HG03066 (cell line): ENCODE results near the gene COLGALT1.
"Not testable (repeated sequence)": the region's sequence is repeated elsewhere in the genome, so short reads cannot be mapped to it uniquely, and the experiment has no call there.

Experiments
- ATAC-seq: cut with Tn5 transposase; IDR thresholded peaks from one replicate; pipeline ENCODE4 v1.9.1; 2021; ENCODE audit warnings: low read depth; ENCODE audit not compliant: unreplicated experiment

COLGALT1 gene

GRCh38 chr19:17590866-17591265, 35.4 kb downstream of the COLGALT1 start:
- ATAC-seq = no peak

DNA sequence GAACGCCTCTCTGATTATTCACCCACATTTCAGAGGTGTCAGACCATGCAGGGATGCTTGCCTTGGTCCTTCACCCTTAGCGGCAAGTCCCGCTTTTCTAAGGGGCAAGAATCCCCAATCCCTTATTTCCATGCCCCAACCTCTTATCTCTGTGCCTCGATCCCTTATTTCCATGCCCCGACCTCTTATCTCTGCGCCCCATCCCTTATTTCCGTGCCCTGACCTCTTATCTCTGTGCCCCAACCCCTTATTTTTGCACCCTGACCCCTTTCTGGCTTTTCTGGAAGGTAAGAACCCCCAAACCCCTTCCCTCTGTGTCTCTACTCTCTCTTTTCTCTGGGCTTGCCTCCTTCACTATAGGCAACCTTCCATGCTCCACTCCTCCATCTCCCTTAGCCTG, 38.8 kb downstream of the COLGALT1 start:
- ATAC-seq = not testable (repeated sequence)

DNA sequence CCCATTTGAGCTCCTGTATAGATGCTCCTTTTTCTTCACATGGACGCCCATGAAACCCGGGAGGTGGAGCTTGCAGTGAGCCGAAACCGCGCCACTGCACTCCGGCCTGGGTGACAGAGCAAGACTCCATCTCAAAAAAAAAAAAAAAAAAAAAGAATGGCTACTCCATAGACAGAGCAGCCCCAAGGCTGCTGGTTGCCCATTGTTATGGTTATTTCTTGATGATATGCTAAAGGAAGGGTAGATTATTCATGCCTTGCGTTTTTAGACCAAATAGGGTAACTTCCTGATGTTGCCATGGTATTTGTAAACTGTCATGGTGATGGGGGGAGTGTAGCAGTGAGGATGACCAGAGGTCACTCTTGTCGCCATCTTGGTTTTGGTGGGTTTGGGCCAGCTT, 42.6 kb downstream of the COLGALT1 start:
- not testable (repeated sequence) for ATAC-seq

DNA sequence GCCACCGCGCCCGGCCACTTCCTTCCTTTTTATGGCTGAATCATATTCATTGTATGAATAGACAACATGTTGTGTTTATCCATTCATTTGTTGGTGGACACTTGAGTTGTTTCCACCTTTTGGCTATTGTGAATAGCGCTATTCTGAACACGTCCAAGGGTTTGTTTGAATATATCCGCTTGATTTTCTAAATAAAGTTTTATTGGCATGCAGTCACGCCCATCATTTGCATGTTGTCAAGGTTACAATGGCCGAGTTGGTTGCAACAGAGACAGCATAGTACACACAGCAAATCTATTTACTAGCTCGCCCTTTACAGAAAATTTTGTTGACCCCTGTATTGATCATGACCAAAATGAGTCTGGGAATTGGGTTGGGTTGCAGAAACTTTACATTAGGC, 43.5 kb downstream of the COLGALT1 start:
- no peak for ATAC-seq

DNA sequence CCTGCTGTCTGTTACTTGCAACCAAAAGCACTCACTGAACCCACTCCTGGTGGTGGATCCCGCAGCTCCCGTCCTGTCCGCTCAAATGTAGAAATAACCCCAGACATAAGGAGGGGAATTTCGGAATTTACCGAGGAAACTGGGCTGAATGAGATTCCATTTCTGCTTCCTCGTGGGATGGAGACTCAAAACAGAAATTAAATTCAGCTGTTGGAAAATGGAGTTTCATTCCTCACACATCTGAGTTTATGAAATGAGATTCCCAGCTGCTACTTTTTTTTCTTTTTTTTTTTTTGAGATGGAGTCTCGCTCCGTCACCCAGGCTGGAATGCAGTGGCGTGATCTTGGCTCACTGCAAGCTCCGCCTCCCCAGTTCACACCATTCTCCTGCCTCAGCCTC, 44.3 kb downstream of the COLGALT1 start:
- ATAC-seq = no peak

DNA sequence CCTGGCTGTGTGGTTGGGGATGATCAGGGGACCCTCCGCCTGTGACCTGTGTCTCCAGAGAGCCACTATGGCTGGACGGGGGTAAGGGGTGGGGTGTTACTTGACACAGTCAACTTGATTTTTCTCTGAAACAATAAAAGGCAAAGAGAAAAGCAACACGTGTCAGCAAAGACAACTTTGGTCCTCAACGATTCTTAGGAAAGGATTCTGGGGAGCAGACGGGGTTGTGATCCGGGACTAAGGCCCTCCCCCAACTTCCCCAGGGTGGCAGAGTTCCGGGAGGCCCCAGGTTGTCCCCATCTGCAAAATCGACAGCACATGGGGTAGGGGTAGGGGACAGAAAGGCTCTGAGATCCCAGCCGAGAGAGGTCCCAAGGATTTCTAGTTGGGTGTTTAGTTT, 46.2 kb downstream of the COLGALT1 start:
- no peak for ATAC-seq

- no peak for ATAC-seq
These were observed 46.8 kb downstream of the COLGALT1 start for GRCh38 chr19:17602217-17602616.

DNA sequence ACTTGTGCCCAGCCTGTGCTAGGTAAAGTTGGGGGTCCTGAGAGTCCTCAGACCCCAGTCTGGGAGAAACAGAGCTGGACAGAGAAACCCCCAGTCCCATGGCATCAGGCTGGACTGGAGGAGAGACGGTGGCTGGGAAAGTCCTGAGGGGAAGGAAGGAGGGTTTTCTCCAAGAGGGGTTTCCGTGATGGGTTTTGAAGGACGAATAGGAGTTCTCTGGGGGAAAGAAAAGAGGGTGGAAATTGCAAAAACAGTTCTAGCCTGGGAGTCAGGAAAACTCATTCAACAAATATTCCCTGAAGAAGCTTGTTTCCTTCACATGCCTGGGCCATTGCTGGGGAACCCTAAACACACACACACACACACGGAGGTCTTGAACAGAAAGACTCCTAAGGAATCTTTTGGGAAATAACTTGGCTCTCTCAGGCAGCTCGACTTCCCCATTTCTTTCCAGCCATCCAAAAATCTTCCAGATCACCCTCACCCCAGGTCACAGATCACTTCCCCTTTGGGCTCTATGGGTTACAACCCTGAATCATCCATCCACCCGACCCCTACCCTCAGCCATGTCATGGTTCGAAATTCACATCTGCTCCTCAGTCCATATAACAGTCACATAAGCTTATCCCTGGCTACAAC, 47.5 kb downstream of the COLGALT1 start:
- ATAC-seq = no peak

DNA sequence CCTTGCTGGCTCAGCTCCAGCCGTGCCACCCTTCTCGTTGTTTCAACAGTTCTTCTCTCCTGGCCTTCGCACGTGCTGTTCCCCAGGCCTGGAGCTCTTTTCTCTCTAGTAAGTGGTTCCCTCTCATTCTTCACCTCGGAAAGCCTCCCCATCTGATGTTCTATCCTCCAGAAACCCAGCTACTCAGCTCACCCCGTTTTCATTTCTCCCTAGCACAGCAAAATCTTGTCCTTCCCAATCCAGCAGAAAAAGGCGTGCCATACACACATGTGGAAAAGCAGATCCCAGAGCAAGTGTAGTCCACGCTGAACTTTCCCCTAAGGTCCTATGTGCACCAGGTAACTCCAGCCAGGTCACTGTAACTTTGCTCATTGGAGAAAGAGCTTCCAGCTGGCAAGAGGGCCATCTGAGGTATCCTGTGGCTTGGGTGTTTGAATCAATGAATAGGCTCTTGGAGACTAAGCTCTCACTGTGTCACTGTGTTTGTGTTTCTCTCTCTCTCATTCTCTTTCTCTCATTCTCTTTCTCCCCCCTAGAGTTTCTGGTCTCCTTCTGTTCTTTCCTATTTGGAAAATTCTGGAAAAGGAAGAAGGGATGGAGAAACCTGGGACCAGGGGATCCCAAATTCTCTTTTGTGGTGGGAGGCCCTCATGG, 49.0 kb downstream of the COLGALT1 start:
- no peak for ATAC-seq

GRCh38 chr19:17605117-17605516, 49.7 kb downstream of the COLGALT1 start:
- ATAC-seq = no peak

GRCh38 chr19:17605761-17606589, 50.5 kb downstream of the COLGALT1 start:
- peak; percentile 48 for ATAC-seq

DNA sequence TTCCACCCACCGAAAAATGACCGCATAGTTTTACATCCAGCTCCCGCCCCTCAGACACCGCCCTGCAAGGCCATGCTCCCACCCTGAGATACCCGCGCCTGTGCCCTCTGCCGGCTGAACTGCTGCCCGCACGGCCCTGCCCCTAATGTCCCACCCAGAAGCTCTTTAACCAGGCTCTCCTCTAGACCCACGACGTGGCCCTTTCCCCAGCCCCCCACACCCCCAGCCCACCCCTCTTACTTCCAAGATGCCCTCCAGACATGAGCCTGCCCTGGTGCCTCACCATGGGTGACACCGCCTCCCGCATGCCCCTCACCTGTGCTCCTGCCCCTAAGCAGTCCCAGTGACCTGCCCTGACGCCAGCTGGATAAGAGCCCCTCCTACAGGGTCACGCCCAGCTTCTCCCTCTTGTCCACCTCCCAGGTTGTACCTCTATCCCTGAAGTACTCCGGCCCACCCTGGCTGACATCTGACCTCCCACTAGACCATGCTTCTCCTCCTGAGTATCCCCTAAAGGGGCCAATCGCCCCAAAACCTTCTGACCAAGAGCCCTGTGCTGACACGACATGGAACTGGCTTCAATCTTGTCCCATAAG, 51.2 kb downstream of the COLGALT1 start:
- ATAC-seq = peak; percentile 17

- ATAC-seq = no peak
These were observed 52.5 kb downstream of the COLGALT1 start for GRCh38 chr19:17607936-17608335.

- ATAC-seq = no peak
These were observed 54.9 kb downstream of the COLGALT1 start for GRCh38 chr19:17610384-17610783.

DNA sequence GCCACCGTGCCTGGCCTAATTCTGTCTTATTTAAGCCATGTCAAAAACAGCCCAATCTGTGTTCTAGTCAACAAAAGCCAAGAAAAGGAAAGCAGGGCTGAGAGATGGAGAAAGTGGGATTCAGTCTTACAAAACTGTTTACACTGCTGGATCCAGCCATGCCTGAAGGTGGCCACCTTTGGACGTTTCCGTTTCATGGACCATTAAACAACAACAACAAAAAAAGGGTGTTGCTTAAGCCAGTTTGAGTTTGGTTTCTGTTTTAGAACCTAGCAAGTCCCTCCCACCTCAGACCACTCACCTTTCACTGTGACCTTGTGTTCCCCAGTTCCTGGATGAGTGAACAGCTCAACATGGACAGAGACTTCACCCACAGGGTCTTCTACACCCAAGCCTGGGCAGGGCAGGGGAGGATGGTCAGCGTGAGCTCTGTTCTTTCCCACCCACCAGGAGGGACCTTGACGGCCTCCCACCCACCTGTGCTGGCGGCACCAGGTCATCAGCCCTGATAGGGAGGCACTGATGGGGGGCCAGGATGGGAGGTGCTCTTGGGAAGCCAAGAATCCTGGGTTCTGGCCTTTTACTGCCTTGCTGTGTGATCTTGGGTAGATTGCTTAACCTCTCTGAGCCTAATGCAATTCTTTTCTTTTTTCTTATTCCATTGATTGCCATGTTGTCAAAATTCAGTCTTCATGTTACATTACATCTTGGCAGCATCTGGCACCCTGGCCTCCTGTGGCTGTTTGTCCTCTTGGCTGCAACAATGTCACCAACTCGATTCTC, 56.2 kb downstream of the COLGALT1 start:
- ATAC-seq = no peak

- no peak for ATAC-seq
These were observed 59.0 kb downstream of the COLGALT1 start for GRCh38 chr19:17614476-17614875.

- no peak for ATAC-seq
These were observed 60.6 kb downstream of the COLGALT1 start for GRCh38 chr19:17615889-17616685.

- ATAC-seq = no peak
These were observed 61.2 kb downstream of the COLGALT1 start for GRCh38 chr19:17616686-17616960.

- no peak for ATAC-seq
These were observed 61.7 kb downstream of the COLGALT1 start for GRCh38 chr19:17616961-17617806.
